Measurements from ENCODE around the gene CACFD1.

DNA sequence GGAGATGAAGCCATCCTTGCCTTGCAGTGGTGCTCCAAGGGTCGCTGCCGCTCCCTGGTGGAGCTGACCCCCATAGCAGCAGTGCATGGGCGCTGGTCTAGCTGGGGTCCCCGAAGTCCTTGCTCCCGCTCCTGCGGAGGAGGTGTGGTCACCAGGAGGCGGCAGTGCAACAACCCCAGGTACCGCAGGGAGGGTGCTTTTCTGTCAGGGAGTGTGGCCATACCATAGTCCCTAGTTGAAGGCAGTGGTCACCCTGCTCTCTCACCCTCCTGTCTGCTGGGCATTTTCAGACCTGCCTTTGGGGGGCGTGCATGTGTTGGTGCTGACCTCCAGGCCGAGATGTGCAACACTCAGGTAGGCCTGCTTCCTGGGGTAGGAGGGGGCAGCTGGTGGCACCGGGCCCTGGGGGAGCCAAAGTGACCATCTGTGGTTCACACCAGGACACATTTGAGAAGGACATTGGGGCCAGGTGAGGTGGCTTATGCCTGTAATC, 26.4 kb upstream of the CACFD1 start:
- TF ChIP-seq, protein P1, sequence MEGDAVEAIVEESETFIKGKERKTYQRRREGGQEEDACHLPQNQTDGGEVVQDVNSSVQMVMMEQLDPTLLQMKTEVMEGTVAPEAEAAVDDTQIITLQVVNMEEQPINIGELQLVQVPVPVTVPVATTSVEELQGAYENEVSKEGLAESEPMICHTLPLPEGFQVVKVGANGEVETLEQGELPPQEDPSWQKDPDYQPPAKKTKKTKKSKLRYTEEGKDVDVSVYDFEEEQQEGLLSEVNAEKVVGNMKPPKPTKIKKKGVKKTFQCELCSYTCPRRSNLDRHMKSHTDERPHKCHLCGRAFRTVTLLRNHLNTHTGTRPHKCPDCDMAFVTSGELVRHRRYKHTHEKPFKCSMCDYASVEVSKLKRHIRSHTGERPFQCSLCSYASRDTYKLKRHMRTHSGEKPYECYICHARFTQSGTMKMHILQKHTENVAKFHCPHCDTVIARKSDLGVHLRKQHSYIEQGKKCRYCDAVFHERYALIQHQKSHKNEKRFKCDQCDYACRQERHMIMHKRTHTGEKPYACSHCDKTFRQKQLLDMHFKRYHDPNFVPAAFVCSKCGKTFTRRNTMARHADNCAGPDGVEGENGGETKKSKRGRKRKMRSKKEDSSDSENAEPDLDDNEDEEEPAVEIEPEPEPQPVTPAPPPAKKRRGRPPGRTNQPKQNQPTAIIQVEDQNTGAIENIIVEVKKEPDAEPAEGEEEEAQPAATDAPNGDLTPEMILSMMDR (IDR thresholded peaks at IDR 0.05), result no peak
- no peak for TF ChIP-seq POLR2A (IDR thresholded peaks at IDR 0.05)

Data from tibial nerve (tissue), 3 donors.